ENCODE results near the gene KIF5A.
"Not testable (repeated sequence)": the region's sequence is repeated elsewhere in the genome, so short reads cannot be mapped to it uniquely, and the experiment has no call there.

Gene KIF5A

DNA sequence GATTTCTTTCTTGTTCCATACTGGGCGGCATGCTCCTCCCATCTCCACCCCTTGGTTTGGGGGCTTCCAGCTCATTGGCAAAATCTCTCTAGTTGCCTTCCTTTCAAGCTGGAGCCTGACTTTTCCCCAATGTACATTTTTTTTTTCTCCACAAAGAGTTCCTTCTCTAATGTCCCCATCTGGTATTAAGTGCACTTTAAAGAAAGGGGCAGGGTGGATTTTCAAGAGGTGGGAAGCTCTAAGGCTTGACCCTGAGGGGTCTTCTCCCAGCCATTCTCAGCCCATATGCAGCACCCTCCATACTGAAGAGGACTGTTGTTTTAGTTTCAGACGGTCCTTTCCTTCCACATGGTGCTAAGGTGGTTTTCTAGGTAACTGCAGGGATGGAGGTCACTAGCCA is 35.3 kb downstream of the KIF5A start:
- no peak for DNase-seq

DNA sequence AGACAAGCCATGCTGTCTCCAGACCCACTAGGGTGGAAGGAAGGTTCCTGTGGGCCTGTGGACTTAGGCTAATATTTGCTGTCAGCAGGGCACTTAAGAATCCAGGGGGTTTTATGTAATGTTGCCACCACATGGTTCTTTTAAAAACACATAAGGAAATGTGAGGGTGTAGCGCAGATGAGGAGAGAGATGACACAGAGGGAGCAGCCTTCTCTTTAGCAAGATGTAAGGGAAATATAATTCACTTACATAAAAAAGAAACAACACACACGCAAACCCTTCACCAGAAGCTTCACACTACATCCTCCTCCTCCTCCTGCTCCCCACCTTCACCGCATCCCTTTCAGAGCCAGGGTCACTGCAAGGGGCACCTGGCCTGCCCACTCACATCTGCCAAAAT is 36.3 kb downstream of the KIF5A start:
- no peak for DNase-seq

DNA sequence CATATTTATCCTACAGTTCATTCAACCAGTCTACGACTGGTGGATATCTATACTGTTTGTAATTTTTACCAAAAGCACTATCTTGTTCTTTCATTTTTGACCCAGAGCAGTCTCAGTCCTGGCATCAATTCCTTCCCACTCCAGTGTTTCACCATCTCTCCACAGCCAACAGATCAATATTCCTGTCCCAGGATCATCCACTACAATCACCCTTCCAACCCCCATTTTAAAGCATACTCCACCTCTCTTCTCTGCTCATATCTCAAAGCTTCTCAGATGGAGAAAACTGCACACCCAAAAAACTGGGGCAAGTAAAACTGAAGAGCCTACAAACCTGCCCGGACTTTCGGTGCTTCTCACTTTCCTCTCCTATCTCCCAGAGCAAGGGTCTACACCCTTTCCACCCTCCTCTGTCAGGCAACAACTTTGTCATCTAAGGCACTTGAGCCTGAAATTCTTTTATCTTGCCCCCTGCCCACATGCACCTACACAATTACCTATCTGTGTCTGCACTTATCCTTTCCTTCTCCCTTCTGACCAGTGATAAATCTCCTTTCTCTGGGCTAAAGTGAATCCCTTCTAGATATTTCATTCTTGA is 37.1 kb downstream of the KIF5A start:
- no peak for DNase-seq

DNA sequence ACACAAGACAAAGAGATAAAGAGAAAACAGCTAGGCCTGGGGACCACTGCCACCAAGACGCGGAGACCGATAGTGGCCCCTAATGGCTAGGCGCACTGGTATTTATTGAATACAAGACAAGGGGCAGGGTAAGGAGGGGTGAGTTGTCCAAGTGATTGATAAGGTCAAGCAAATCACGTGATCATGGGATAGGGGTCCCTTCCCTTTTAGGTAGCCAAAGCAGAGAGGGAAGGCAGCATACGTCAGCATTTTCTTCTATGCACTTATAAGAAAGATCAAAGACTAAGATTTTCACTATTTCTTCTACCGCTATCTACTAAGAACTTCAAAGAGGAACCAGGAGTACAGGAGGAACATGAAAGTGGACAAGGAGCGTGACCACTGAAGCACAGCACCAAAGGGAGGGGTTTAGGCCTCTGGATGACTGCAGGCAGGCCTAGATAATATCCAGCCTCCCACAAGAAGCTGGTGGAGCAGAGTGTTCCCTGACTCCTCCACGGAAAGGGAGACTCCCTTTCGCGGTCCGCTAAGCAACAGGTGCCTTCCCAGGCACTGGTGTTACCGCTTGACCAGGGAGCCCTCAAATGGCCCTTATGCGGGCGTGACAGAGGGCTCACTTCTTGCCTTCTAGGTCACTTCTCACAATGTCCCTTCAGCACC is 39.2 kb downstream of the KIF5A start:
- DNase-seq: not testable (repeated sequence)

DNA sequence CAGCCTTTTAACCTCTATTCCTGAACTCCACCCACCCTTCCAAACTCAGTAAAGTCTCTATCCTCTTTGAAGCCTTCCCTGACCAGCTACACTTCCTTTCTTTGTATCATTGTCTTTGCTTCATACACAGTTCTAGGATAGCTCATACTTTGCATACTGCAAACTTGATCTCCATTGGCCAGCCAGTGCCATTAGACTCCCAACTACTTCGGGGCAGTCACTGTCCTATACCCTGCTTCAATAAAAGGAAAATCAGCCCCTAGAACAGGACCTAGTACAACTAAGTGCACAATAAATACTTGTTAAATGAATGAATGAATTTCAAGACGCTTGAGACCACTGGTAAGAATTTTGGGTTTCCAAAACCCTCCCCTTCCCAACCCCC is 40.6 kb downstream of the KIF5A start:
- DNase-seq: no peak

DNA sequence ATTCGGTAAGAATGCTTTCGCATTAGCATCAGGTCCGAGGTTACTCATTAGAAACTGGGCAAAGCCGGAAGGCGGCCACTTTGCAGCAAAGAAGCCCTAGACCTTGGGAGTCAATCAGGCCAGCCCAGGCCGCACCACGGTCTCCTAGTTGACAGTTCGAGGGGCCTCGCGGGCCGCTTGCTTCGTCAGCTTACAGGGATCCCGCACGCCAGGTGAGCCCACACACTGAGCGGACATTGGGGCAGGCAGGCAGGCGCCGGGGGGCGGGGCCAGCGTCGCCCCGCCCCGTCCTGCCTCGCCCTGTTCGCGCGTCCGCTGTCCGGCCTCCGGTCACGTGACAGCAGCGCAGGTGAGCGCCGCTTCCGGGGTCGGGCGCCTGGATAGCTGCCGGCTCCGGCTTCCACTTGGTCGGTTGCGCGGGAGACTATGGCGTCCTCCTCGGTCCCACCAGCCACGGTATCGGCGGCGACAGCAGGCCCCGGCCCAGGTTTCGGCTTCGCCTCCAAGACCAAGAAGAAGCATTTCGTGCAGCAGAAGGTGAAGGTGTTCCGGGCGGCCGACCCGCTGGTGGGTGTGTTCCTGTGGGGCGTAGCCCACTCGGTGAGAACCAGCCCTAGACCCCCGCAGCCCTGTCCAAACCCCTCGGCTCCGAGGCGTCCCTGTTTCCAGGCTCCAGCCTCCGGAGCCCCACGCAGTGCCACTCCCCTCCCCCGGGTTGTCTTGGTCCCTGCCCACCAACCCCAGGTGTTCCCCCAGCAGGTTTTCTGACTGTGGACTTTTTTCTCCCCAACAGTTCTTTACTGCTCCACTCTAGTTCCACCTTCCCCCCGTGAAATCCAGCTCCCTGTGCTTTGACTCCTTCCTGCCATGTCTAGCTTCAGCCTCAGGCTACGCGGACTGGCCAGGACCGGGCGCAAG is 41.3 kb downstream of the KIF5A start, which contains the start of gene PIP4K2C:
PIP4K2C (plus strand) TSS at position 329 of the 918 bp plus-strand sequence; CDS start at position 427, 98 bp downstream.
- DNase-seq: peak; percentile 90

DNA sequence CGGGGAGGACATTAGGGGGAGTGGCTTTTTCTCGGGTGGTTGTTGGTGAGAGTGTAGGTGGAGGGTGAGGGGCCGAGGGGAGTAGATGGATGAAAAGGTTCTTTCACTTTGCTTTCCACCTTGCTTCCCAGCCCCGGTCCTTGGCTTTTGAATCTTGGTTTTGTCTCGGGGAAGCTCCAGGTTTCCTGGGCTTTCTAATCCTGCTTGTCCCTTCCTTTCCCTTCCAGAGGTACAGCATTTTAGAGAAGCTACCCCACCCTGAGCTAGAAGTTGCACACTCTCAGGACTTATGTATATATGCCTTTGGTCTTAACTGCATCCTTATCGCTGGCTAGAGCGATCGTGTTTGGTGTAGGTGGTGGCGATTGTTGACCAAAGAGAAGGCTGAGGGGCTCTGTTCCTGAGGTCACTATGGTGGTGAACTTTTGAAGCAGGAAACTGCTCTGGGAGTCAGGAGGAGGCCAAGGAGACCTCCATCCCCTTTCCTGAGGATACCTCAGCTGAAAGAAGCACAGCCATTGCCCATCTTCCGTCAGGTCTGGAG is 42.0 kb downstream of the KIF5A start:
- DNase-seq: peak; percentile 15

DNA sequence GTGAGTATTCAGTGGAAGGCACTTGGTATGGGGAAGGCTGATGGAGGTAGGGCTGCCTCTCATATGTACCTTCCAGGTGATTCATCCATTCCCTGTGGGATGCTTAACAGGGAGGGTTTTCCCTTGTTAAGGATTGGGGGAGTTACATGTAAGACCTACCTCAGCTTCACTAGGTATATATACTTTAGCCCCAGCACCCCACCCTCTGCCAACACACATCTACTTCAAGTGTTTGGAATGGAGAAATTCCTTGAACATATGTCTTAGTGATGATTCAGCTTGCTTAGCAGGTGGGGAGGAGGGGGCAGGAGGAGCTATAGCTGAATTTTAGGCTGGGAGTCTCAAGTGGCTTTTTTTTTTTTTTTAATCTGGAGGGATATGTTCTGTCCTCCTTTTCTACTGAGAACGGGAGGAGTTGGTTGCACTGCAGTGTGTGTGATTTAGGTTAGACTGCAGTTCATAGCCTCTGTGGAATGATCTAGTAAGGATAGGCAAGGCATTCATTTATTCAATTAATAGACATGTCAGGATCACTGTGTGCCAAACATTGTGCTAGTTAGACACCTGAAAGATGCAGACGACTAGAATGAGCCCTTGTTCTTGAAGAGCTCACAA is 42.8 kb downstream of the KIF5A start:
- DNase-seq: no peak

DNA sequence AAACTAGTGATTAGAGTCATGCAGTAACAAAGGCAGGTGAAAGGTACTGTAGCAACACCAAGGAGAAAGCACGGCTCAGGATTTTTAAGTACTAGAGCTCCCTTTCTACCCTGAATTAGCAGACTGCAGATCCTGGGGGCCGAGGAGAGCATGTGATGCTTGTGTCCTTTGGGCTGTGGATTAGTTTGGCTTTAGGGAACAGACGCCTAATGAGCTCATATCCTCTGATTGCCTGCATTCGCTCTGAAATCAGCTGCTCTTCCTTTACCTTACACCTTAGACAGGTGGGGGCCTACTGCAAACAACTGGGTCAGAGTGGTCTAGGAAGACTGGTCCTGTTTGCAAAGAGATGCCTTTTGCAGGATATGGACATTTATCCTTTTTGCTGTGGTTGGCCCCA is 43.3 kb downstream of the KIF5A start:
- DNase-seq: no peak

DNA sequence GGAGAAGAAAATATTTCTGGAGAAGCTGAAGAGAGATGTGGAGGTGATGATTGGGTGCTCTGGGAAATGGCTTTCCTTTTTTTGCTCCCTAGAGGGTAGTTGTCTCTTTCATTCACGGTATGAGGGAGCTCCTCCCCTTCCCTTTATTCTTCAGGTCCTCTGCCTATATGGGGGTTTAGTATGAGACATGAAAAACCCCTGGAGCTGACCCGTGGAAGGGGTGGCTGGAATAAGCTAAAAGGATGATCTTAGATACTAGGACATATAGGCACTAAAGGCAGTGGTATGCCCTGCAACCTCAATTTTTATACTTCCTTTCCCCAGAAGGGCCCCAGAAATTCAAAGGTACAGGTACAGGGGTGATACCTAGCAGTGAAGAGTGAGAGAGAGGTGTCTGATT is 50.6 kb downstream of the KIF5A start:
- no peak for DNase-seq

DNA sequence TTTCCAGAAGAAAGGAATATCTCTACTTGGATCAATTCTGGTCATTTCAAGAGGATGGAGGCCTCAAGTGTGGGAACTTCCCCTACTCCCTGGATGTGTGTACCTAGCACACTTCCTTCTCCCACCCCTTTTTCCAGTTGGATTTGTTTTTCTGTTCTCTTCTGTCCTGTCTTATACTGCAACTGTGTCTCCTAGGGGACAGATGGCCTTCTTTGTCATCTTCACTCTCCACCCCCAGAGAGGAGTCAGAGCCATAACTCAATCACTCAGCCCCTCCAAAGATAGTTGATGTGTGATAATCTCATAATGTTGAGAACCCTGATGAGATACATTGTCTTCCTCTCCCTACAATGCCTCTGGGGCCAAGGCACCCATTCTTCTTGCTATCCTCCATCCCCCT is 52.7 kb downstream of the KIF5A start:
- DNase-seq: no peak

DNA sequence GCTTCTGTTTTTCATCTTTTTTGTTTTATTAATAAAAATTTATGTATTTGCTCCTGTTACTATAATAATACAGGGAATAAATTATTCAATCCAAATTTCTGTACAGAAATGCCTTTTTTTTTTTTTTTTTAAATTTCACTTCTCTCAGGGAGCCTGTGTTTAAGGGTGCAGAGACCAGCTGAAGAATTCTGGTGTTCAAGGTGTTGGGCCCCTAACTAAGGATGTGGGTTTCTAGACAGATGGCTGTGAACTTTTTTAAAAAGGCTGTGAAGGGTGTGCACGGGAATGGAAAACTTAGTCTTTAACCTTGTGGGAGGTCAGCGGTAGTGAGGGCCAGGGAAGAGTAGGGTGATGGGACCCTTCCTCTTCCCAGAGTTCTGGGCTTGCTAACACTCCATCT is 53.5 kb downstream of the KIF5A start:
- no peak for DNase-seq

DNA sequence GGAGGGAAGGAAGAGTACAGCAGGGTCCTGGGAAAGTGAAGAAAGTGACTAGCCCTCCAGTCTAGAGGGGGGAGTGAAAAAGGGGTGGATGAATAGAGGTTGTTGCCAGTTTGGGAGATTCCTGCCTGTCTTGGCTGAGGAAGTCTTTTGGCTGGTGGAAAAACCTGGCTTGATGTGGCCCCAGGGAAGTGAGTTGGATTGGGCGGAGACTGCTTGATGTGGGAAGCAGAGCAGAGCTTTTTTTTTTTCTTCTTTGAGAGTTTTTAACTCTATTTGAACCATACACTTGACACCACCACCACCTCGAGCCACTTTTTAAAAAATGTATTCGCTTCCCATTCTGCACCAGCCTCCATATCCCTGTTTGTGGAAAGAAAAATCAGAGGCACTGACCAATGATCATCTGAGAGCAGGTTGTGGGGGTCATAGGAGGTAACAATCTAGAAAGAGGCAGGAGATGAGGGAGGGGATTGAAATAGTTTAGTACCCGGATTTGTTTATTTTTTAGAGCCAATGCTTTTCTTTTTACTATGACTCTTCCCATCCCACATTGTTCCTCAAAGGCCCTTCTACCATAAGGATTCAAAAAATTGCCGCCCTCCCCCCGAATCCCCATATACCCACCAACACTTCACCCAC is 54.1 kb downstream of the KIF5A start:
- no peak for DNase-seq

DNA sequence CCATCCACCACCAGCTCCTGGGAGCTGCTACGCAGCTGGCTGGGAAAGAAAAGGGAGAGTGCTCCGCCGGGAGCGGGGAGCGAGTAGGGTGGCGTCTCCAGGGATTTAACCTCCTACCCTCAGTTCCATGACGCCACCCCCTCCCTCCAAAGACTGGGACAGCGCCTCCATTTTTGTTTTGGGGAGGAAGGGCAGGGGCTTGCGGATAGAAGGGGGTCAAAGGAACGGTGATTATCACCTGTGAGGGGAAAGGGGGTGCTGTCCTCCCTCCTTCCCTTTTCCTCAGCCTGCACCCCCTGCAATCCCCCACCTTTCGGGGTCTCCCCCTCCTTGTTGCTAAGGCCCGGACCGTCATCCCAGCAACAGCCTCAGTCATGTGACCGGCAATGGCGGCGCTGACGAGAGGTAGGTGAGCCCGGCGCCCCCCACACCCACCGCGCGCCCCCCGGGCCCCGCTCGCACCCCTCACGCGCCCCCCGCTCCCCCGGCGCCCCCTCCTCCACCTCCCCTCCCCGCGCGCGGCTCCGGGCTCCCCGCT is 54.7 kb downstream of the KIF5A start, which contains the start of gene DTX3:
DTX3 (plus strand) TSS at position 371 of the 538 bp plus-strand sequence. CDS start 1,694 bp downstream, outside the sequence.
- peak; percentile 69 for DNase-seq

DNA sequence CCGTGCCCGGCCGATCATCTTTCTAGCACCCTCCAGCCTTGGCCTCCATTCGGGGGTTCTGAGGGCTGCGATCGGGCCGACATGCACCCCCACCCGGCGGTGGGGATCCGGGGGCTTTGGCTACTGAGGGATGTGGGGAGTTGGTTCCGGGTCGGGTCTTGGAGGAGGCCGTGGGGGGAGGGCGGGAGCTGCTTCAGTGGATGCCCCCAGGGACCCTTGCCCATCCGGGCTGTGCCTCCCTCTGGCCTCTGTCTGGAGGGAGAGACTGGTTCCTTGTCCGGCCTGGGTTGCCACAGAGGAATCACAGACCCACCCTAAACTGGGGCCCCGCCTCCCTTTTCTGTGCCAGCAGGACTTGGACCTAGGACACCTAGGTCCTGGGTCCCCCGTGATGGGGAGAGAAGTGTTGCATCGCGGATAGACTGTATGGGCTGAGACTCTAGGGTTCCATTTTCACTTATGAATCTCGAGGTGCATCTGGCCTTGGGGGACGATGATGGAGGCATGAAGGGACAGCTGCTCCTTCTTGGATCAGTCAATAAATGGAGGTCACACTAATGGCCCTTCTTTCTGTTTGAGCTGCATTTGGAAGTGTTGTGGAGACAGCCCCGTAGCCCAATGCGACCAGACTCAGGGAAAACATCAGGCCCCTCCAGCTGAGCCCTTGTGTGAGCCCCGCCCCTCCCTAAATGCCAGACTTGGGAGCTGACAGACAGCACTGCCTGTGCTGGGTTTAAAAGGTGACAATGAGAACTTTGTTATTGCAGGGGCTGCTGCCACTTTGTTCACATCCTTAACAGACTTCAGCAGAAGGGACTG is 55.4 kb downstream of the KIF5A start:
- no peak for DNase-seq

DNA sequence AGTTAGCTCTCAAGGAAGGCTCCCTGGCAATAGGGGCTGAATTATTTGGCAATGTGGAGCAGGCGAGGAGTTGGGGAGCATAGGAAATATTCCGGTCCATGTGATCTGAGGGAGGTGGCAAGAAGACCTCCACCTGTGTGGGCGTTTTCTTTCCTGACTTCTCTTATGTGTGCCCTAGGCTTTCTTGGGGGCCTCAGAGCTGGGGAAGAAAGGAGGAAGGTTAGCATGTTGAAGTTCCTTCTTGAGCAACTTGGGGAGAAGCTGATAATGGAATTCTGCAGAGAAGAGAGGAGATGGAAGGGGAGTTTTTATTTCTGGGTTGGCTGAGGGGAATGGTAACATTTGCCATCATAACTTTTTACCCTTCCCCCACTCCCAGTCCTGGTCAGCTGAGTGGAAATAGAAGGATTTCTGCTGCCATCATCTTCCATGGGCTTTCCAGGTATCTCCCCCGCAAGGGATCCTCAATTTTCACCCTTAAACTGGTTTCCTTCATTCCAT is 56.0 kb downstream of the KIF5A start:
- DNase-seq: no peak

DNA sequence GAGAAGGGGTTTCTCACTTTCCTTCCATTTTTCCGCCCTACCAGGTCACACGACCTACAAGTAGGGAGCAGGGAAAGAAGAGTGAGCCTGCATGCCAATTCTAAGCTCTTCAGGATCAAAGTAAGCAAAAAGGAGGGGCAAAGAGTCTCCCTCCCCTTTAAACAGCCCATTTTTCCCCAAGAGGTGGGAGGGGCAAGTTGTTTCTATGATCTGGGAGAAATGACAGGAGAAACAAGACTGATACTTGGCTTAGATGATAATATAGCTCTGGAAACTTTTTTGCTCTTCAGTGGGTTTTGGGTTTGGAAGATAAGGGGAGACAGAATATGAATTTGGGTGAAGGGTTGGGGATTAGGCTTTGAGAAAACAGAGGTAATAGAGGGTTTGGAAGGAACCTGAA is 56.6 kb downstream of the KIF5A start:
- no peak for DNase-seq

DNA sequence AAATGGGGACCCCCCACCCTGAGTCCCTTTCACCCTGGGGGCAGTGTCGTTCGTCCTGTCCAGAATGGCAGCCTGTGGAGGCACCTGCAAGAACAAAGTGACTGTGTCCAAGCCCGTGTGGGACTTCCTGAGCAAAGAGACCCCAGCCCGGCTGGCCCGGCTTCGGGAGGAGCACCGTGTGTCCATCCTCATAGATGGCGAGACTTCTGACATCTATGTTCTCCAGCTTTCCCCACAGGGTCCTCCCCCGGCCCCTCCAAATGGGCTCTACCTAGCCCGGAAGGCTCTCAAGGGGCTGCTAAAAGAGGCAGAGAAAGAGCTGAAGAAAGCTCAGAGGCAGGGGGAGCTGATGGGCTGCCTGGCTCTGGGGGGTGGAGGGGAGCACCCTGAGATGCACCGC is 57.0 kb downstream of the KIF5A start:
- no peak for DNase-seq

DNA sequence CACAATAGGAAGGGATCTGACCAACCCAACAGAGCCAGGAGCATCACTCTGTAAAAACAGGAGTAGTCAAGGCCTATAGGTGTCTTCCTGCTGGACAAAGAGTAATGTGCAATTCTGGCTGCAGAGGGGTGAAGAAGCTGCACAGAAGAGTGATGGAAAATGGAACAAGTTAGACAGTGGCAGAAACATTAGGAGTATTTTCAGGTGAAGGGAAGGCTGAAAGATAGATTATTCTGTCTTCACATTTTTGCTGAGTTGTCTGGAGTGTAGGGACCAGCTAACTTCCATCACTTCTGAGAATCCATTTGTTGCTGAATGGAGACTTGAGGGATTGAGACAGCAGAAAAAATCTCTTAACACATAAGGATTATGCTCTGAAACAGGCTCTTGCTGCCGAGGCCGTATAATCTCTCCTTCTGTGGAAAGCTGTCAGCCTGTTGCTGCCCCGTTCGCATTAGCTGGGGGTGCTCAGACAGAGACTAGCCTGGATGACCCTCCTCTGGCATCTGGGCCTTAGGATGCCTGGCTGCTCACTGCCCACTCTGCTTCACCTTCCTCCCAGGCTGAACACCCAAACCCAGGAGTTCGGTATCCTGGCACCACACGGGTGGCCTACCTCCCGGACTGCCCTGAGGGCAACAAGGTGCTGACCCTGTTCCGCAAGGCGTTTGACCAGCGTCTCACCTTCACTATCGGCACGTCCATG is 58.3 kb downstream of the KIF5A start:
- no peak for DNase-seq

DNA sequence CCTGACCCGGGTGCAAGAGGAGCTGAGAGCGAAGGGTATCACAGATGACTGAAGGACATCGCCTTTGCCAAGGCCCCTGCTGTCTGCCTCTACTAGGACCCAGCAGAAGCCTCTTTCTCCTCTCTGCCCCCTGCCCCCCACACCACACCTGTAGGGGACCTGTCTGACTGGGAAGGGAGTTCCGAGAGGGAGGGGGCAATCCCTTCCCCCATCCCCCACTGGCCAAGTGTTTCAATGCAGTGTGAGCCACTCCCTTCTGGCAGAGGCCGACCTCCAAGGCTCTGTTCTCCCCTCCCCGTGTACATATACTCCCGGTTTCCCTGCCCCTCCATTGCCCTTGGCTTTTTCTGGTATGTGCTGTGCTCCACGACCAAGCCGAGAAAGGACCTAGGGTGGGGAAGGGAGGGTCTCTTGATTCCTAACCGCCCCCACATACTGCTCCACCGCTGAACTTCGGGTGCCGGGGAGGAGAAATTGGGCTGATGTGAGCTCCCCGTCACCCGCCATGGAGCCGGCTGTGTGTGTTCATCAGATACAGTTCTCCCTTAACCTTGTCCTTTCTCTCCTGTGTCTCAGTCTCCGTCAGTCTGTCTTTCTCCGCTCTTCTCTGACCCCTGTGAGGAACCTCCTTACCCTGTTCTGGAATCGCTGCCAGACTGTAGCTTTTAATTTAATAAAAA is 59.4 kb downstream of the KIF5A start:
- no peak for DNase-seq
